ENCODE measurements around the gene DECR2. TPM values are rescaled to one million over a fixed set of nuclear protein-coding genes. Genes with fewer than 3 reads are reported as not detected.

The DECR2 gene
- total and polyA plus RNA-seq, 2 of the 13 experiments (the other 11 are each of a cell fraction or from before 2014, with no cell fraction given): 36.3 to 44.6 TPM

DNA sequence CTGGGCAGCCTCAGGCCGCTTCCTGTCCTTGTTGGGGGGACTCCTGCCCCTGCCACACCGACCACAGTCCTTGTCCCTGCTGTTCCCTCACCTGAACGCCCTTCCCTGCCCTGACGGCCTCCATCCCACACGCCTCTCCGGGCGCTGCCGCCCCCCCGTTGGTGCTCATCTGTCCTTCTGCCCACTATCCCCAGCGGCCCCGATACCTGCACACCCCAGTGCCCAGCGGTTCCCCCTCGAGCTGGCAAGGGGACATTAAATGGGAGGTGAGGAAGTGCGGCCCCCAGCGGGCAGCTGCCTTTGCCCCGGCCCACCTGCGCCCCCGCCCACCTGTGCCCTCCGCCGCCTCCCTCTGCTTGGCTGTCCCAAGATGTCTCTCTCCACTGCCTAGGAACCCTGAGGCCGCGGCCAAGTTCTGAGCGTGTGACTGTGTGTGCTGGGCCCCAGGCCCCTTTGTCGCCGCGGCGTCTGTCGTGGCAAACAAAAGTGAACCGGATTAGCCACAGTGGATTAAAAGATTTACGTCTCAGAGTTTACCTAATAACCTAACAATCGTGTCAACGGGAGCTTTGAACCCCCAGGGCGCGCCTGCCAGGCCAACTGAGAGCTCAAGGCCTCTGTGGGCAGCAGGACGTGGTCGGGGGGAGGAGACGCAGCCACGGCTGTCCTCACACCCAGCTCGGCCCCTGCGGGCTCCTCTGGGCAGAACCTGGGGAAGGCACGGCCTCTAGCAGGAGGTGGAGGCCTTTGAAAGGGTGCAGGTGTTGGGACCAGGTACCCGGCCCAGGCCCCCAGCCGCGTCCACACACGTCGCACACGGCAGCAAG, 41.6 kb upstream of the DECR2 start:
- H4K20me1 ChIP-seq (ENCODE audit: insufficient read depth, low read length): no peaks in the 10 kb centered on the region
- peak; percentile 30 for DNase-seq (ENCODE audit: low spot score)
- no peaks in the 10 kb centered on the region for H3K36me3 ChIP-seq (replicated peaks in 1 of 2; ENCODE audit: control insufficient read depth in 1 of 2, insufficient read depth in 2 of 2, low read length in 2 of 2)
- intact Hi-C loops (cut with micrococcal nuclease; ENCODE audit: unreplicated experiment): loop anchor here (5.0 kb wide), 2 partner anchors 133 to 243 kb away; partner anchors contain the start of gene LUC7L
- ATAC-seq: no peak
- H3K79me2 ChIP-seq (ENCODE audit: insufficient read depth, low read length): no peaks in the 10 kb centered on the region
- H3K4me2 ChIP-seq (ENCODE audit: low read depth, low read length): peak overlapping the region; percentile 61
- H3K4me1 ChIP-seq (ENCODE audit: insufficient read depth, low read length): peaks cover 90% of the 10 kb centered on the region
- FAIRE-seq: no peak
- in situ Hi-C loops (cut with HindIII; ENCODE audit: extremely low pct_ligation_motif_present, low pct_unique_long_range_greater_than_20kb): loop anchor here (5.0 kb wide), 1 partner anchor 88 kb away; no protein-coding TSS in a partner anchor
- WGBS (ENCODE audit: low lambda C conversion rate): 43% methylated on average over 34 of the region's 47 CpGs
- H3K27ac ChIP-seq (ENCODE audit: extremely low read length, insufficient read depth, low read length): peak overlapping the region; percentile 62
- H3K27me3 ChIP-seq (ENCODE audit: control insufficient read depth in 1 of 2, insufficient read depth in 2 of 2, low read length in 2 of 2): peaks cover 1 to 13% of the 10 kb centered on the region in 2 experiments; a peak in 4 of 5 replicates
- CTCF ChIA-PET (ENCODE audit: low intra/inter-chr PET ratio, low total read pairs): no interaction called here
- H3K4me3 ChIP-seq (replicated peaks in 1 of 3; ENCODE audit: insufficient read depth in 1 of 3, low read depth in 2 of 3, low read length in 3 of 3): peak overlapping the region in 2 of 3 experiments; percentile 20 to 52; a peak in 3 of 6 replicates
- H2AFZ ChIP-seq (ENCODE audit: low read length): no peak overlapping the region
- no TSS peak for BruUV-seq (replicated peaks)
- POLR2A ChIA-PET: interaction anchor here (0.7 kb wide), 1 partner anchor 263 kb away, joined by 4 read pairs; no protein-coding TSS in a partner anchor
- peak overlapping the region; percentile 34 for H3K9ac ChIP-seq (ENCODE audit: insufficient read depth, low read depth, low read length)
- H3K9me3 ChIP-seq (ENCODE audit: low read length): no peaks in the 10 kb centered on the region
- 0 out of 2 replicates have a peak, but pooled peaks have one; percentile 11 for TF ChIP-seq SP5 (CRISPR knock-in tag; IDR thresholded peaks at IDR 0.05; ENCODE audit: borderline replicate concordance, low read depth)
- peak; percentile 34; the same call in 1 of the 2 replicates for TF ChIP-seq TCF7 (IDR thresholded peaks at IDR 0.05; ENCODE audit: low read depth)
- TF ChIP-seq, protein P1, sequence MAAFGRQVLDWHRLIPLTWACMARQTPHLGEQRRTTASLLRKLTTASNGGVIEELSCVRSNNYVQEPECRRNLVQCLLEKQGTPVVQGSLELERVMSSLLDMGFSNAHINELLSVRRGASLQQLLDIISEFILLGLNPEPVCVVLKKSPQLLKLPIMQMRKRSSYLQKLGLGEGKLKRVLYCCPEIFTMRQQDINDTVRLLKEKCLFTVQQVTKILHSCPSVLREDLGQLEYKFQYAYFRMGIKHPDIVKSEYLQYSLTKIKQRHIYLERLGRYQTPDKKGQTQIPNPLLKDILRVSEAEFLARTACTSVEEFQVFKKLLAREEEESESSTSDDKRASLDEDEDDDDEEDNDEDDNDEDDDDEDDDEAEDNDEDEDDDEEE (CRISPR knock-in tag; IDR thresholded peaks at IDR 0.05): peak; percentile 76; the same call in 1 of the 2 replicates
- no peak for TF ChIP-seq ATF6 (CRISPR knock-in tag; conservative IDR thresholded peaks at IDR 0.05)
- TF ChIP-seq, protein P2, sequence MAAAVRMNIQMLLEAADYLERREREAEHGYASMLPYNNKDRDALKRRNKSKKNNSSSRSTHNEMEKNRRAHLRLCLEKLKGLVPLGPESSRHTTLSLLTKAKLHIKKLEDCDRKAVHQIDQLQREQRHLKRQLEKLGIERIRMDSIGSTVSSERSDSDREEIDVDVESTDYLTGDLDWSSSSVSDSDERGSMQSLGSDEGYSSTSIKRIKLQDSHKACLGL (CRISPR knock-in tag; IDR thresholded peaks at IDR 0.05): 0 out of 2 replicates have a peak, but pooled peaks have one; percentile 10
- no peak for TF ChIP-seq ZNF501 (CRISPR knock-in tag; IDR thresholded peaks at IDR 0.05)
- 0 out of 2 replicates have a peak, but pooled peaks have one; percentile 30 for TF ChIP-seq SNAPC4 (CRISPR knock-in tag; IDR thresholded peaks at IDR 0.05)
- TF ChIP-seq ZUFSP (CRISPR knock-in tag; IDR thresholded peaks at IDR 0.05; ENCODE audit: borderline replicate concordance): no peak
- TF ChIP-seq ZSCAN20 (CRISPR knock-in tag; IDR thresholded peaks at IDR 0.05; ENCODE audit: borderline replicate concordance): peak; percentile 81; the same call in 1 of the 2 replicates
- TF ChIP-seq RARA (CRISPR knock-in tag; IDR thresholded peaks at IDR 0.05): peak; percentile 39; the same call in 1 of the 2 replicates

All from HepG2 (cell line).